Neural cell (in vitro differentiated cells): Measurements from ENCODE around the gene LRRC8E. TPM values are rescaled to one million over a fixed set of nuclear protein-coding genes. Genes with fewer than 3 reads are reported as not detected.

ENCODE experiments used
- H2AFZ ChIP-seq: fragments of 200-600, 300-800 bp; sonication (generic), shearing (Covaris generic); 2 replicates; pipeline ENCODE4 v1.6.0; 2014; ENCODE audit warnings: low read depth, mild to moderate bottlenecking, antibody characterized with exemption, low read length, moderate library complexity
- H3F3A ChIP-seq: fragments of 200-600 bp; shearing (Covaris generic); 2 replicates; pipeline ENCODE4 v1.6.1; 2016; ENCODE audit warnings: mild to moderate bottlenecking, moderate library complexity, mixed read lengths, antibody characterized with exemption, low read length; ENCODE audit not compliant: insufficient read depth, poor library complexity, severe bottlenecking
- H3K27ac ChIP-seq: fragments of 200-600, 300-800 bp; sonication (generic), shearing (Covaris generic); 2 replicates; pipeline ENCODE4 v1.5.1; 2014; ENCODE audit warnings: mild to moderate bottlenecking, low read length, moderate library complexity
- H3K27me3 ChIP-seq: fragments of 300-800, 200-600 bp; sonication (generic), shearing (Covaris generic); 2 replicates; pipeline ENCODE4 v1.6.0; 2014; ENCODE audit warnings: mild to moderate bottlenecking, low read depth, low read length, moderate library complexity; ENCODE audit not compliant: insufficient read depth
- H3K36me3 ChIP-seq: fragments of 300-800, 200-600 bp; sonication (generic), shearing (Covaris generic); 2 replicates; pipeline ENCODE4 v1.5.1; 2014; ENCODE audit warnings: mild to moderate bottlenecking, antibody characterized with exemption, low read length, moderate library complexity; ENCODE audit not compliant: insufficient read depth
- H3K4me2 ChIP-seq: fragments of 300-800, 200-600 bp; sonication (generic), shearing (Covaris generic); 2 replicates; pipeline ENCODE4 v1.6.0; 2014; ENCODE audit warnings: mild to moderate bottlenecking, low read length
- H3K4me3 ChIP-seq: fragments of 300-800, 200-600 bp; sonication (generic), shearing (Covaris generic); 2 replicates; pipeline ENCODE4 v1.5.1; 2014; ENCODE audit warnings: mild to moderate bottlenecking, low read length, moderate library complexity
- H3K79me2 ChIP-seq: fragments of 200-600 bp; shearing (Covaris generic); replicated peaks from 2 replicates; pipeline ENCODE4 v1.6.0; 2014; ENCODE audit warnings: mild to moderate bottlenecking, low read length, moderate library complexity; ENCODE audit not compliant: insufficient read depth
- H3K9ac ChIP-seq: fragments of 300-800, 200-600 bp; sonication (generic), shearing (Covaris generic); 2 replicates; pipeline ENCODE4 v1.6.1; 2016; ENCODE audit warnings: mild to moderate bottlenecking, low read length, mixed read lengths
- H3K9me2 ChIP-seq: fragments of 200-600 bp; shearing (Covaris generic); 2 replicates; pipeline ENCODE4 v1.6.1; 2016; ENCODE audit warnings: mild to moderate bottlenecking, low read length, mixed read lengths; ENCODE audit not compliant: insufficient read depth
- H3K9me3 ChIP-seq: fragments of 200-600, 300-800 bp; sonication (generic), shearing (Covaris generic); 2 replicates; pipeline ENCODE4 v1.6.1; 2016; ENCODE audit warnings: mild to moderate bottlenecking, mixed run types, low read length, moderate library complexity, mixed read lengths
- H4K20me1 ChIP-seq: fragments of 200-600 bp; shearing (Covaris generic); 2 replicates; pipeline ENCODE4 v1.6.1; 2016; ENCODE audit warnings: mild to moderate bottlenecking, mixed run types; ENCODE audit not compliant: insufficient read depth
- EP300 ChIP-seq: fragments of 450-650 bp; conservative IDR thresholded peaks from 2 replicates; pipeline ENCODE4 v1.6.1; 2014; ENCODE audit warnings: antibody characterized with exemption, mild to moderate bottlenecking, moderate library complexity; ENCODE audit not compliant: poor library complexity, severe bottlenecking
- EZH2 ChIP-seq: fragments of 200-600, 300-800 bp; shearing (Covaris generic), sonication (generic); IDR thresholded peaks from 2 replicates; pipeline ENCODE4 v1.6.1; 2014; ENCODE audit warnings: antibody characterized with exemption, low read length, borderline replicate concordance, mild to moderate bottlenecking; ENCODE audit not compliant: insufficient read depth, poor library complexity, severe bottlenecking
- MXI1 ChIP-seq: fragments of 450-650 bp; conservative IDR thresholded peaks from 2 replicates; pipeline ENCODE4 v1.6.1; 2014; ENCODE audit warnings: antibody characterized with exemption, mild to moderate bottlenecking; ENCODE audit not compliant: poor library complexity, severe bottlenecking
- POLR2AphosphoS5 ChIP-seq: IDR thresholded peaks from 2 replicates; pipeline ENCODE4 v1.6.1; 2012
- RAD21 ChIP-seq: fragments of 450-650 bp; conservative IDR thresholded peaks from 2 replicates; pipeline ENCODE4 v1.6.1; 2014; ENCODE audit warnings: antibody characterized with exemption, mild to moderate bottlenecking, moderate library complexity
- REST ChIP-seq: IDR thresholded peaks from 2 replicates; pipeline ENCODE4 v1.6.1; 2012; ENCODE audit warnings: borderline replicate concordance
- SMC3 ChIP-seq: fragments of 450-650 bp; conservative IDR thresholded peaks from 2 replicates; pipeline ENCODE4 v1.6.1; 2014; ENCODE audit warnings: antibody characterized with exemption, mild to moderate bottlenecking, moderate library complexity; ENCODE audit not compliant: poor library complexity
- TAF1 ChIP-seq: IDR thresholded peaks from 2 replicates; pipeline ENCODE4 v1.6.1; 2012; ENCODE audit warnings: low read depth
- polyA plus RNA-seq: library from polyadenylated mRNA; depleted of rRNA; stranded (reverse); fragments of >200 nt; gene quantifications from 2 replicates; pipeline ENCODE4 v1.2.3, GENCODE V29; 2014
- TF ChIP-seq, protein P1 (sequence below): fragments of 450-650 bp; IDR thresholded peaks from 2 replicates; pipeline ENCODE4 v1.5.1; 2014; ENCODE audit warnings: antibody characterized with exemption, mild to moderate bottlenecking, moderate library complexity; ENCODE audit not compliant: poor library complexity, severe bottlenecking

Gene LRRC8E
- polyA plus RNA-seq, 1 donor from 2014 or later = not detected

GRCh38 chr19:7847664-7848063 is 40.6 kb upstream of the LRRC8E start:
- H3K9me3 ChIP-seq = no peaks in the 10 kb centered on the region
- H3K9me2 ChIP-seq = no peaks in the 10 kb centered on the region
- H3K27ac ChIP-seq = no peak overlapping the region
- H3K4me3 ChIP-seq = no peak overlapping the region
- H3F3A ChIP-seq = no peaks in the 10 kb centered on the region
- no peak for TF ChIP-seq TAF1
- TF ChIP-seq RAD21 = no peak
- no peak for TF ChIP-seq EZH2
- no peak for TF ChIP-seq POLR2AphosphoS5
- no peak for TF ChIP-seq MXI1
- no peak for TF ChIP-seq REST
- no peak for TF ChIP-seq SMC3
- no peaks in the 10 kb centered on the region for H3K79me2 ChIP-seq
- H3K9ac ChIP-seq = no peak overlapping the region
- no peaks in the 10 kb centered on the region for H3K36me3 ChIP-seq
- H4K20me1 ChIP-seq = no peaks in the 10 kb centered on the region
- H3K27me3 ChIP-seq = no peaks in the 10 kb centered on the region
- H3K4me2 ChIP-seq = no peak overlapping the region
- H2AFZ ChIP-seq = no peak overlapping the region

GRCh38 chr19:7848779-7849457 is 39.4 kb upstream of the LRRC8E start:
- Histone ChIP-seq H2AFZ (no peak overlapping the region), H3K9ac (no peak overlapping the region), H3K27ac (no peak overlapping the region), H3K36me3 (no peaks in the 10 kb centered on the region), H3K4me3 (no peak overlapping the region), H3K9me3 (no peaks in the 10 kb centered on the region), H3K27me3 (no peaks in the 10 kb centered on the region), H4K20me1 (no peaks in the 10 kb centered on the region), H3F3A (no peaks in the 10 kb centered on the region), H3K4me2 (no peak overlapping the region), H3K79me2 (no peaks in the 10 kb centered on the region), H3K9me2 (no peaks in the 10 kb centered on the region)
- TF ChIP-seq, protein P1, sequence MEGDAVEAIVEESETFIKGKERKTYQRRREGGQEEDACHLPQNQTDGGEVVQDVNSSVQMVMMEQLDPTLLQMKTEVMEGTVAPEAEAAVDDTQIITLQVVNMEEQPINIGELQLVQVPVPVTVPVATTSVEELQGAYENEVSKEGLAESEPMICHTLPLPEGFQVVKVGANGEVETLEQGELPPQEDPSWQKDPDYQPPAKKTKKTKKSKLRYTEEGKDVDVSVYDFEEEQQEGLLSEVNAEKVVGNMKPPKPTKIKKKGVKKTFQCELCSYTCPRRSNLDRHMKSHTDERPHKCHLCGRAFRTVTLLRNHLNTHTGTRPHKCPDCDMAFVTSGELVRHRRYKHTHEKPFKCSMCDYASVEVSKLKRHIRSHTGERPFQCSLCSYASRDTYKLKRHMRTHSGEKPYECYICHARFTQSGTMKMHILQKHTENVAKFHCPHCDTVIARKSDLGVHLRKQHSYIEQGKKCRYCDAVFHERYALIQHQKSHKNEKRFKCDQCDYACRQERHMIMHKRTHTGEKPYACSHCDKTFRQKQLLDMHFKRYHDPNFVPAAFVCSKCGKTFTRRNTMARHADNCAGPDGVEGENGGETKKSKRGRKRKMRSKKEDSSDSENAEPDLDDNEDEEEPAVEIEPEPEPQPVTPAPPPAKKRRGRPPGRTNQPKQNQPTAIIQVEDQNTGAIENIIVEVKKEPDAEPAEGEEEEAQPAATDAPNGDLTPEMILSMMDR = no peak
- no peak for TF ChIP-seq TAF1
- no peak for TF ChIP-seq SMC3
- TF ChIP-seq EP300 = no peak
- no peak for TF ChIP-seq REST
- no peak for TF ChIP-seq RAD21
- TF ChIP-seq MXI1 = no peak
- TF ChIP-seq POLR2AphosphoS5 = no peak
- TF ChIP-seq EZH2 = no peak
